Activated CD4-positive, alpha-beta T cell treated with anti-CD3 and anti-CD28 coated beads, Interleukin-2, amount 10 ng/mL, durations not matched to agents 24 days and 14 days (primary cell): Measurements from ENCODE around the gene CDC20B. TPM values are rescaled to one million over a fixed set of nuclear protein-coding genes. Genes with fewer than 3 reads are reported as not detected.
A peak's percentile ranks its signal among the peaks of the same experiment; 100 is the strongest.
"Not testable (repeated sequence)": the region's sequence is repeated elsewhere in the genome, so short reads cannot be mapped to it uniquely, and the experiment has no call there.

Source experiments
- DNase-seq: peaks from one replicate; pipeline ENCODE4 v3.0.0; 2022
- H3K27ac Mint-ChIP-seq: one replicate; pipeline ENCODE4 v1.8.0; 2022; ENCODE audit warnings: mild to moderate bottlenecking, mixed read lengths
- H3K27me3 Mint-ChIP-seq: one replicate; pipeline ENCODE4 v1.8.0; 2022; ENCODE audit warnings: mixed read lengths
- H3K36me3 Mint-ChIP-seq: one replicate; pipeline ENCODE4 v1.8.0; 2022; ENCODE audit warnings: low read depth, mild to moderate bottlenecking, mixed read lengths
- H3K4me1 Mint-ChIP-seq: one replicate; pipeline ENCODE4 v1.8.0; 2021; ENCODE audit warnings: mixed read lengths
- H3K4me3 Mint-ChIP-seq: one replicate; pipeline ENCODE4 v1.8.0; 2022; ENCODE audit warnings: mild to moderate bottlenecking, moderate library complexity, mixed read lengths
- H3K9me3 Mint-ChIP-seq: one replicate; pipeline ENCODE4 v1.8.0; 2021; ENCODE audit warnings: mixed read lengths
- intact Hi-C: fragments of 100-400 bp; cut with micrococcal nuclease; formaldehyde crosslinking; loops from one replicate; pipeline ENCODE4 v1.15.1; 2023
- total RNA-seq: library from RNA; stranded (reverse); gene quantifications from 2 replicates; pipeline ENCODE4 v1.2.3, GENCODE V29; 2022

CDC20B gene
- total RNA-seq, 1 donor from 2014 or later: not detected

DNA sequence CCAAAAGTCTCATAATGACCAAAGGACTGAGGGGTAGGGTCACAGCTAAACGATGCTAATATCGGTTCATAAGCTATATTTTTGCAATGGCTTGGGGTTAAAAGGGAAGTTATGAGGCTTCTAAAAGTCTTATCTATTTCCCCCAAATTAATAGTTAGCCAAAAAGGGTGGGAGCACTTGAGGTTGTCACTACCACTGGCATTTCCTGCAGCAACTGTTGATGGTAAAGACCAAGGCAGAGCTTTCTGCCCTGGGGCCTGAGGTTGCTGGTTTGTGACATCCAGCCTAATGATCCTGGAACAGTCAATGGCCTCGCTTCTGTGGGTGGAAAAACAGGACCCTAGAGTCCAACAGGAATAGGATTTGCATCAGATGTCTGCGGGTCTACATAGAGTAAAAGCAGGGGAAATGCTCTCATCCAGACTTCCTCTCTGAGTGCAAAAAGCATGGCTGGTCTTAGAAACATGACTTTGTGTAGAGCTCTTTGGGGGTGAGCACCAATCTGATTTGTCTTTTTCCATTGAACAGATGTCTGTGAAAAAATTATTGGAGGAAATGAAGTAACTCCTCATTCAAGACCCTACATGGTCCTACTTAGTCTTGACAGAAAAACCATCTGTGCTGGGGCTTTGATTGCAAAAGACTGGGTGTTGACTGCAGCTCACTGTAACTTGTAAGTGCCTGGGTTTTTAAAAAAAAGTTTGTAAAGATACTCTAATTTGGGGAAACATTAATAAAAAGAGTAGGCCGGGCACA lies 67.9 kb downstream of the CDC20B start:
- Mint-ChIP-seq H3K9me3 (peaks cover 5% of the 10 kb centered on the region), H3K27me3 (peaks cover 2% of the 10 kb centered on the region), H3K36me3 (peaks cover 53% of the 10 kb centered on the region), H3K27ac (peak overlapping the region; percentile 77), H3K4me3 (peak overlapping the region; percentile 80), H3K4me1 (peaks cover 64% of the 10 kb centered on the region)
- DNase-seq: peak; percentile 63
- intact Hi-C loops: loop anchor here (2.0 kb wide), 1 partner anchor 30 kb away; no protein-coding TSS in a partner anchor

DNA sequence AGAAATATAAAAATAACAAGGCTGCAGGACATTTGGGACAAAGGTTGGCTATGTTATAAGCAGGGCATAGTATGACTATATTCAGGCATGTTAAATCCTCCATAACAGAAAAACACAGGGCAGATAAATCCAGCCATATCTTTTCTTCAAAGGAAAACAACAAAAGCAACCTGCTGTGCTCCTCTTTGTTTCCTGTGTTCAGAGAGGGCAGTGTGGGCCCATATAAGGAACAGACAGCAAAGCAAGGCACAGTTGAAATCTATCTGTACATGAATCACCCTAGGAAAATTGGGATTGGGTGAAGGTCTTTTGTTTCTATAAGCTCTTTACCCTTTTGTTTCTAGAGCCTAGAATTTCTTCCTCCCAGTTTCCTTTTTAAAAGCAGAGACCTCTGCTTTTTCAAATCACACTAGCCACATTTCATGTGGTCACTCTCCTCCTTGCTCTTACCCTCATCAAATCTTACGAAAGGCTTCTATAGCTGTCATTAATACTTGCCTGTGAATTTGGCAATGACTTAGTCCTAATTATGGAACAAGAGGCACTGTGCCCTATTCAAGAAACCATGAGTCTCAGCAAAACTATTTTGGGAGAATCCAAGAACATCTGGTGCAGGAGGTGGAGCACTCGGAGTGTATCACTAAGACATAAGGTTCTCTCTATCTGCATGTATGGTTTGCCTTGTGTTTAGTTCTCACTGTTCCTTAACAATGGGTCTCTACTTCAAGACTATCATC lies 68.8 kb downstream of the CDC20B start:
- H3K4me3 Mint-ChIP-seq: peak overlapping the region; percentile 80
- H3K27me3 Mint-ChIP-seq: peaks cover 3% of the 10 kb centered on the region
- peak overlapping the region; percentile 77 for H3K27ac Mint-ChIP-seq
- intact Hi-C loops: loop anchor here (2.0 kb wide), 1 partner anchor 31 kb away; no protein-coding TSS in a partner anchor
- peak; percentile 72 for DNase-seq
- H3K9me3 Mint-ChIP-seq: peaks cover 10% of the 10 kb centered on the region
- peaks cover 54% of the 10 kb centered on the region for H3K36me3 Mint-ChIP-seq
- H3K4me1 Mint-ChIP-seq: peaks cover 72% of the 10 kb centered on the region

DNA sequence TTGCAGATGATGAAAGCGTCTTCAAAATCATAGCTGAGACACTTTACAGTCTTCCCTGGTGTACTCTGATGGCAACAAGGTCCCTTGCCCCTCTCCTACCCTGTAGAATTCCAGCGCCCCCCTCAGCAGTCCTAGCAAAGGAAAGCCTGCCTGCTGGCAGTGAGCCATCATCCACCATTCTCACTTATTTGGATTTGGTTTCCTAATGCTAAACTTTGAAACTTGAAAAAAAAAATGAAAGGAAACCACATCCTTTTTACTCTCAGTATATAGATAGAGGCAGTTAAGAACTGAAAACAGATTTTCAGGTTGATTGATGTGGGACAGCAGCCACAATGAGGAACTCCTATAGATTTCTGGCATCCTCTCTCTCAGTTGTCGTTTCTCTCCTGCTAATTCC lies 70.6 kb downstream of the CDC20B start, which contains the start of gene GZMA:
Gene GZMA (plus strand): TSS at position 299 of the 400 bp plus-strand sequence. CDS start 37 bp downstream, at position 336.
- Mint-ChIP-seq H3K4me3 (peak within 1 kb of the TSS; percentile 80), H3K36me3 (peaks cover 54% of the 10 kb centered on the region), H3K9me3 (peaks cover 25% of the 10 kb centered on the region), H3K27me3 (peaks cover 1% of the 10 kb centered on the region), H3K27ac (peak within 1 kb of the TSS; percentile 89), H3K4me1 (peaks cover 79% of the 10 kb centered on the region)
- DNase-seq: peak; percentile 86
- intact Hi-C loops: loop anchor here (1.0 to 2.0 kb wide), 5 partner anchors 30 to 200 kb away; no protein-coding TSS in a partner anchor

DNA sequence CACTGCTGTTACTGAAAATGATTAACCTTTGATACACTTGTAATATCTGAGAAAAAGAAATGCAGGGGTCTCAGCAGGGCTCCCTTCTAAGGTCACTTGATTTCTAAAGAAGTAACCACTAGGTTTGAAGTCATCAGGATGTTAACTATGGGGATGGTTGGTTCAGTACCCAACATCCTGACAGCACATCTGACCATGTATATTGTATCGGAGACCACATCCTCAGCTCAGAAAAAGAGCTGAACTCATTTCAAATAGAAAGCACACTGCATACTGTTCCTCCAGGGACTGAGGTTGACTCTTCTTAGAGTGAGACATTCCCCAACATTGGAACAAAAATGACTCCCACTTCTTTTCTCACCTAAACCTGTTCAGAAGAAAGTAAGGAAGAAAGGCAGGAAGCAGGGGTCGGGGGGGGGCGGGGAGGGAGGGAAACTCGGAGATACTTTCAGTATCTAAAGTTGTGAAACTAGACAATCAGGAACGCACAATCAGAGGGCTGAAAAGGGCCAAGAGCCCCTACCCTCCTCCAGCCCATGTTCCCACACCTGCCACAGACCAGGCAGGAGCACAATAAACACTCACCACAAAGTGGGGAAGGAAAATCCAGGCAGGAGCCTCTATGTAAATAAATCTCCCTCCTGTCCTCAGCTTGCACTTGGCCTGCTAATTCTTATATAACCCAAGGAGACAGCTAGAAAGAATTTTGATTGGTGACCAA lies 71.3 kb downstream of the CDC20B start:
- intact Hi-C loops: loop anchor here (1.0 to 2.0 kb wide), 5 partner anchors 29 to 199 kb away; no protein-coding TSS in a partner anchor
- DNase-seq: peak; percentile 84
- Mint-ChIP-seq H3K27me3 (peaks cover 1% of the 10 kb centered on the region), H3K4me3 (peak overlapping the region; percentile 80), H3K4me1 (peaks cover 81% of the 10 kb centered on the region), H3K36me3 (peaks cover 54% of the 10 kb centered on the region), H3K9me3 (peaks cover 27% of the 10 kb centered on the region), H3K27ac (peak overlapping the region; percentile 89)

DNA sequence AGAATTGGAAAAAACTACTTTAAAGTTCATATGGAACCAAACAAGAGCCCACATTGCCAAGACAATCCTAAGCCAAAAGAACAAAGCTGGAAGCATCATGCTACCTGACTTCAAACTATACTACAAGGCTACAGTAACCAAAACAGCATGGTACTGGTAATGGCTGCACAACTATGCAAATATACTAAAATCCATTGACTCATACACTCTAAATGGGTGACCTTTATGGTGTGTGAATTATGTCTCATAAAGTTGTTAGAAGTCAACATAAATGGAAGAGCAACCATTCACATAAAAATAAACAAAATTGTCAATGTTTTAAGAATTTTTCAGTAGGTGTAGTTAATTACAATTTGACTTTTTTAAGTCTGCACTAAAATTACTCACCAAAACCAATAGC lies 71.8 kb downstream of the CDC20B start:
- peaks cover 31% of the 10 kb centered on the region for H3K9me3 Mint-ChIP-seq
- peak overlapping the region; percentile 89 for H3K27ac Mint-ChIP-seq
- peaks cover 82% of the 10 kb centered on the region for H3K4me1 Mint-ChIP-seq
- intact Hi-C loops, H3K27me3 Mint-ChIP-seq, DNase-seq: not testable (repeated sequence)
- H3K36me3 Mint-ChIP-seq: peaks cover 53% of the 10 kb centered on the region
- peak overlapping the region; percentile 80 for H3K4me3 Mint-ChIP-seq

DNA sequence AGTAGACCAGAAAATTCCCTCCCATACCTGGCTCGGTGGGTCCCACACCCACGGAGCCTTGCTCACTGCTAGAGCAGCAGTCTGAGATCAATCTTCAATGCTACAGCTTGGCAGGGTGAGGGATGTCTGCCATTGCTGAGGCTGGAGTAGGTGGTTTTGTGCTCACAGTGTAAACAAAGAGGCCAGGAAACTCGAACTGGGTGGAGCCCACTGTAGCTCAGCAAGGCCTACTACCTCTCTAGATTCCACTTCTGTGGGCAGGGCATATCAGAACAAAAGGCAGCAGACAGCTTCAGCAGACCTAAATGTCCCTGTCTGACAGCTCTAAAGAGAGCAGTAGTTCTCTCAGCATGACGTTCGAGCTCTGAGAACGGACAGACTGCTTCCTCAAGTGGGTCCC lies 76.1 kb downstream of the CDC20B start:
- Mint-ChIP-seq H3K27ac (peak overlapping the region; percentile 86), H3K4me3 (peak overlapping the region; percentile 64), H3K27me3 (peaks cover 1% of the 10 kb centered on the region), H3K36me3 (peaks cover 65% of the 10 kb centered on the region), H3K9me3 (peaks cover 53% of the 10 kb centered on the region), H3K4me1 (peaks cover 84% of the 10 kb centered on the region)
- intact Hi-C loops: no loop called here
- peak; percentile 88 for DNase-seq

DNA sequence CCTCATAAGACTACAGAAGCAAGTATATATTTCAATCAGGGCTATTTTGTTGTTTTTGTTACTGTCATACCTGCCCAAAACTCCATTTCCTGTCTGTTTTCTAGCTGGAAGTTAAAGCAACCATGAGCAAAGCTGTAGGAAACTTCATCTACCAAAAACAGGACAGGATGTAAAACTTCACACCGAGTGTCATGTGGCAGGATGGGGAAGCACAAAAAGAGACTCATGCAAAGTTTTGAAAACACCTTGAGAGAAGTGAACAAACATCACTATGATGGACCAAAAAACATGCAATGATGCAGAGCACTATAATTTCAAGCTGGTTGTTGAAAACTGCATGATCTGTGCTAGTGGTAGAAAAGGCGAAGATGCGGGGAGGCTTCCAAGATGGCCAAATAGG lies 76.8 kb downstream of the CDC20B start:
- peak; percentile 78 for DNase-seq
- Mint-ChIP-seq H3K27me3 (peaks cover 1% of the 10 kb centered on the region), H3K9me3 (peaks cover 55% of the 10 kb centered on the region), H3K4me3 (peak overlapping the region; percentile 64), H3K27ac (peak overlapping the region; percentile 86), H3K36me3 (peaks cover 68% of the 10 kb centered on the region), H3K4me1 (peaks cover 77% of the 10 kb centered on the region)
- intact Hi-C loops: no loop called here

DNA sequence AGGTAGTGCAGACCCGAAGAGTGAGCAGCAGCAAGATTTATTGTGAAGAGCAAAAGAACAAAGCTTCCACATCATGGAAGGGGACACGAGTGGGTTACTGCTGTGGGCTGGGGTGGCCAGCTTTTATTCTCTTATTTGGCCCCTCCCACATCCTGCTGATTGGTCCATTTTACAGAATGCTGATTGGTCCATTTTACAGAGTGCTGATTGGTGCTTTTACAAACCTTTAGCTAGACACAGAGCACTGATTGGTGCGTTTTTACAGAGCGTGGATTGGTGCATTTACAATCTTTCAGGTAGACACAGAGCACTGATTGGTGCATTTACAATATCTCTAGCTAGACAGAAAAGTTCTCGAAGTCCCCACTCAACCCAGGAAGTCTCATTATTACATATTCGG lies 82.0 kb downstream of the CDC20B start:
- Mint-ChIP-seq H3K9me3 (peaks cover 48% of the 10 kb centered on the region), H3K36me3 (peaks cover 39% of the 10 kb centered on the region), H3K4me1 (peaks cover 36% of the 10 kb centered on the region)
- H3K27me3 Mint-ChIP-seq, H3K27ac Mint-ChIP-seq, intact Hi-C loops, DNase-seq, H3K4me3 Mint-ChIP-seq: not testable (repeated sequence)

DNA sequence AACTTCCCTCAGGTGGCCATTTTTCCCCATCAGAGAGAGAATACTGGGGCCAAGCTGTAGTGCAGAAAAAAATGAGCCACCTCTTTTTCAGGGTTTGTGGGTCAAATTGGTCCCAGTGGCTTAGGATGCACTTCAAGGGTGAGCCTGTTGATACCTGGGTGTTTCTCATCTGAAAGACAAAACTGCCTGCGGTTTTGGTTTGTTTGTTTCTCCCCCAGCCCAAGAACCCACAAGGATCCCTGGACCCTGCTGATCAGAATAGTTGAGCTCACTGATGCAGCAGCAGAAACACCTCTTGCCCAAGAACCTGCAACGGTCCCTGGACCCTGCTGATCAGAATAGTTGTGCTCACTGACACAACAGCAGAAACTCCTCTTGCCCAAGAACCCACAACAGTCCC lies 83.7 kb downstream of the CDC20B start:
- H3K4me3 Mint-ChIP-seq, H3K27ac Mint-ChIP-seq, H3K27me3 Mint-ChIP-seq, DNase-seq, intact Hi-C loops: not testable (repeated sequence)
- Mint-ChIP-seq H3K36me3 (peaks cover 36% of the 10 kb centered on the region), H3K4me1 (peaks cover 27% of the 10 kb centered on the region), H3K9me3 (peaks cover 41% of the 10 kb centered on the region)

DNA sequence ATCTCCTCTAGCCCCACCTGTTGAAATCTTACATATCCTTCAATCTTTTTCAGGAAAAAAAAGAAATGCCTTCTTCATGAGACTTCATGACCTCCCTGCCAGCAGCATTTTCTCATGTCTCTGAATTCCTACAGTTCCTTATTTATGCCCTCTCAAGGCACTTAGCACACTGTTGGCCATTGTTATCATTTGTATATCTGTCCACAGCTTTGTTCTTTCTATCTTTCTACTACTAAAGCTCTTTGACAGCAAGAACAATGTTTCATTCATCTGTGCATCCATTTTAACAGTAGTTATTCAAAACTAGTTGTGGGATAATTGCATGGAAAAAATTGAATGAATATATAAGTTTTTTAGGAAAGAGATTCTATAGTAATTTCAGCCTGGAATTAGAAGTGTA lies 91.4 kb downstream of the CDC20B start:
- intact Hi-C loops: no loop called here
- H3K4me1 Mint-ChIP-seq: peaks cover 16% of the 10 kb centered on the region
- H3K27me3 Mint-ChIP-seq: no peaks in the 10 kb centered on the region
- peaks cover 36% of the 10 kb centered on the region for H3K9me3 Mint-ChIP-seq
- H3K27ac Mint-ChIP-seq: no peak overlapping the region
- DNase-seq: no peak
- no peak overlapping the region for H3K4me3 Mint-ChIP-seq
- peaks cover 33% of the 10 kb centered on the region for H3K36me3 Mint-ChIP-seq

DNA sequence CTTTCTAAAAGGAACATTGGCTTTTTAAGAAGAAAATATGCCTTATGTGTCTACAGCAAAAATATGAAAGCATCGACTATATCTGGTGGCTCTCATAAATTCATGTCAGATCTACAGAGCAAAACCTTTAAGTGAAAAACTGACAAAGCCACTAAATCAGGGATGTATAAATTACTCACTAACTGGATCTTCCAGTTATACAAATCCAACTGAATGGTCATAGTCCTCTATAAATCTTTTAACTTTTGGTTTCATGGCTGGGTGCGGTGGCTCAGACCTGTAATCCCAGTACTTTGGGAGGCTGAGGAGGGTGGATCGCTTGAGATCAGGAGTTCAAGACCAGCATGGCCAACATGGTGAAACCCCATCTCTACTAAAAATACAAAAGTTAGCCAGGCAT lies 99.8 kb downstream of the CDC20B start:
- intact Hi-C loops: loop anchor here (2.0 kb wide), 3 partner anchors 62 to 170 kb away; no protein-coding TSS in a partner anchor
- H3K9me3 Mint-ChIP-seq: peaks cover 12% of the 10 kb centered on the region
- H3K36me3 Mint-ChIP-seq: peaks cover 19% of the 10 kb centered on the region
- H3K4me3 Mint-ChIP-seq: peak overlapping the region; percentile 65
- no peak for DNase-seq
- no peaks in the 10 kb centered on the region for H3K27me3 Mint-ChIP-seq
- H3K27ac Mint-ChIP-seq: peak overlapping the region; percentile 87
- peaks cover 41% of the 10 kb centered on the region for H3K4me1 Mint-ChIP-seq

DNA sequence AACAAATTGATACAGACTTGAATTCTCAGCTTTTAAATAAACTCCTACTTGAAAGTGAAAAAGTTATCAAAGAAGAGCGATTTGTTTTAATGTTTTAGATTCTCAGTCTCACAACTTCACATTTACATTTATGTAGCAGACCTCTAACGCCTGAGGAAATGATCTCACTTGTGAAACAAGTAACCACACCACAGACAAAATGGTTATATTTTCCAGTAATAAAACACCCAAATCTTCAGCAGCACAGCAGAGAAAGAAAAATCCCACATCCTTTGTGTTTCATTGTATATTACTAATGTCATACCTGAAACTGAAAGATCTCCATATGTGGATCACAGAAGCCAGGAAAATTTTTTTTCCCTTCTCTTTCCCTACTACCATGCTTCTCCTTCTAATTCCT lies 100.3 kb downstream of the CDC20B start:
- peak overlapping the region; percentile 87 for H3K27ac Mint-ChIP-seq
- DNase-seq: peak; percentile 83
- H3K27me3 Mint-ChIP-seq: no peaks in the 10 kb centered on the region
- H3K4me1 Mint-ChIP-seq: peaks cover 41% of the 10 kb centered on the region
- peaks cover 15% of the 10 kb centered on the region for H3K36me3 Mint-ChIP-seq
- intact Hi-C loops: loop anchor here (1.0 to 2.0 kb wide), 8 partner anchors 10 to 170 kb away; partner anchors contain the start of gene GZMA
- H3K4me3 Mint-ChIP-seq: peak overlapping the region; percentile 65
- peaks cover 9% of the 10 kb centered on the region for H3K9me3 Mint-ChIP-seq

DNA sequence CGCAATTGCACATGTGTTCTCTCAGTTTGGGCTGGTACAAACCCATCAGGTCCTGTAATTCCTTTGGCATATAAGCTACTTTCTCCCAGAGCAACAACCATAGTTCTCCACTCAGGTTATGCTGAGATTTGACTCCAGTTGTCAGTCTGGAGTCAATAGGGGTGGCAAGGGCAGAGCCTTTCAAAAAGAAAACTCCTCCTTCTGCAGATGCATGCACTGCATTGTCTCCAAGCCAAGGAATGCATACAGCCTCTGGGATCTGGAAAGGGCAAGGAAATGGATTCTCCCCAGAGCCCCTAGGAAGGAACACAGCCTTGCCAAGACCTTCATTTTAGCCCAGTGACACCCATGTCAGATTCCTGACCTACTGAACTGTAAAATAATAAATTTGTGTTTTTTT lies 101.6 kb downstream of the CDC20B start:
- Mint-ChIP-seq H3K4me1 (peaks cover 53% of the 10 kb centered on the region), H3K4me3 (no peak overlapping the region), H3K9me3 (peaks cover 19% of the 10 kb centered on the region), H3K27ac (no peak overlapping the region), H3K27me3 (no peaks in the 10 kb centered on the region), H3K36me3 (peaks cover 17% of the 10 kb centered on the region)
- intact Hi-C loops: no loop called here
- no peak for DNase-seq
